HG03066 (cell line): Measurements from ENCODE around the gene MEGF9.

Experiments used
- ATAC-seq: cut with Tn5 transposase; IDR thresholded peaks from one replicate; pipeline ENCODE4 v1.9.1; 2021; ENCODE audit warnings: low read depth; ENCODE audit not compliant: unreplicated experiment

The MEGF9 gene

GRCh38 chr9:120710110-120710981 lies 3.9 kb downstream of the MEGF9 start:
- no peak for ATAC-seq

DNA sequence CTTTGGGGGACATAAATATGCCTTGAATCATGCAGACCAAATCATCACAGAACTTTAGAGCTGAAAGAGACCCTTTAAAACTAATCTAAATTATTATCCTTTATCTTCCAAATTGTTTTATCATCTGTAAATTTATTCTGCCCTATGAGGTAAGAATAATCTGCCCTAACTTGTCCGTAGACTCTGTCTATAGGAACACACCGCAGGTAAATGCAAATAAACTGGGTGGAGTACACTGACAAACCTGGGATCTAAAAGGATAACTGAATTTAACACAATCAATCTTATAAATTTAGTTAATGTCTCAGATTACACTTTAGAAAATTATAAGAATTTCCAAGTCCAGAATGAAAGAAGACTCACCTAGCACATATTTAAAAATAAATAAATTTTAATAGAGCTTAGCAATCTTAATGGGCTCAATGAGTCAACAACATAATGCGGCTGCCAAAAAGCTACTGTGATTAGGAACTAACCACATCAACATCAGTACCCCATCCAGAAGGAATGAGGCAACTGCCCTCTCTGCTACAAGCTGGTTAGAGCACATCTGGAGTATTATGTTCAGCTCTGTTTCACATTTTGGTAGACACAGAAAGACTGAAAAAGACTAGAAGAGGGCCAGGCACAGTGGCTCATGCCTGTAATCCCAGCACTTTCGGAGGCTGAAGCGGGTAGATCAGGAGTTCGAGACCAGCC lies 5.6 kb downstream of the MEGF9 start:
- no peak for ATAC-seq

DNA sequence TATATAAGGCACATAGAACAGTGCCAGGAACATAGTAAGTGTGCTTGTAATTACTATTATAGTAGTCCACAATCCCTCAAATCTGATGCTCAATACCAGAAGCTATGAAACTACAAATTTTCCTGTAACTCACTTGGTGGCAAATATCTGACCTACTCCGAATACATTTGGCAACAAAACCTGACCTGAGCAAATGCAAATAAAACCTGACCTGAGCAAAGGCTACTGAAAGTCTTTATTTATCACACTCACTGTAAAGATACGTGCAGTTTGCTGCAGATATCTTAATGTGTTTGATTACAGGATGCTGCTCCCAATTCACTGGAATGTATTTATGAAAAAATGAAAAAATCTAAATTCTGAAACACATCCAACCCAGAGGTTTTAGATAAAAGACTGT lies 7.1 kb downstream of the MEGF9 start:
- no peak for ATAC-seq

DNA sequence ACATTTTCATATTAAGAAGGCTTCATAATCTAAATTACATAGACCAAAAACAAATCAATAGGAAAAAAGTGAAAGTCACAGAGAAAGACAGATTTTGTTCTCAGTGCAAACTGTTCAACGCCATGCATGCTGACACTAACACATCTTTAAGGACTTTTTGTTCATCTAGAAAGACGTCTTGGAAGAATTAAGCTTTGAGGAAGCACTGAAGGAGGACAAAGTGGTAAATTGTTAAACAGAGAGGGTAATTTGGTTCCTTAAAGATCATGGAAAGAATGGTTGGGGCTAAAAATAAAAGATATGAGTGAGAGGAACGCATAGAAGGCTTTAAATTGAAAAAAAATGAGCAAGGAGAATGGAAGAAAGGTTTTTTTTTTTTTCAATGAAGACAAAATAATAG lies 9.1 kb downstream of the MEGF9 start:
- no peak for ATAC-seq

- ATAC-seq, result no peak
Observed at GRCh38 chr9:120702075-120702474, 12.2 kb downstream of the MEGF9 start.

- ATAC-seq, result no peak
Observed at GRCh38 chr9:120701248-120701647, 13.0 kb downstream of the MEGF9 start.

DNA sequence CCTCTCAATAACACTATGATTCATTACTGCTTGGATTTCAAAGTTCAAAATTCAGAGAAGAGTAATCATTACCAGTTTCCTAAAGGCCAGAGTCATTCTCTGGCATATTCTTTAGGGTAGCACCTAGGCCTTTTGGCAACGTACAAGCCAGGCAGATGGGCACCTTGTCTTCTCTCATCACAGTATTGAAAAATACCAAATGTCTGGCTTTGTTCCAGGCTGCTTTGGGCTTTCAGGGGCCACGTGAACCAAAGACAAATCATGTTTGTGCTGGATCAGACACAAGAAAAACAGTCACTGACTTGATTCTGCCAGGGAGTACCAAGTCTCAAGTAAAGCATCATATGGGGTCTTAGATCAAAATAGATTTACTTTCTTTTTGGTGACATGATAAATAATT lies 15.5 kb downstream of the MEGF9 start:
- no peak for ATAC-seq

- no peak for ATAC-seq
Observed at GRCh38 chr9:120697448-120697847, 16.8 kb downstream of the MEGF9 start.

- ATAC-seq, result no peak
Observed at GRCh38 chr9:120696551-120697230, 17.6 kb downstream of the MEGF9 start.

- no peak for ATAC-seq
Observed at GRCh38 chr9:120694559-120694958, 19.7 kb downstream of the MEGF9 start.

DNA sequence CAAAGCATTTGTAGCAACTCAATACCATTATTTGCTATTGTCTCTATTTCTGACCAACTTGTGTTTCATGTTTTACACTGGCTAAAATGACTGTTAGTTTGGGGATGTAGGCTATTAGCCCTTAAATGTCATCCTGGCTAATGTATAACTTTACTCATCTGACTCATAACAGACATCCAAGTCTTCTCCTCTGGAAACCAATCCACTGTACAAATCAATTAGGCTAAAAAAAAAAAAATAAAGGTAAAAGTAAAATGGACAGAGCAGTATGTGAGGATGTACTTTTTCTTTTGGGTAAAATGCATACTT lies 20.6 kb downstream of the MEGF9 start:
- ATAC-seq, result peak; percentile 59

GRCh38 chr9:120692901-120693699 lies 21.2 kb downstream of the MEGF9 start:
- no peak for ATAC-seq

DNA sequence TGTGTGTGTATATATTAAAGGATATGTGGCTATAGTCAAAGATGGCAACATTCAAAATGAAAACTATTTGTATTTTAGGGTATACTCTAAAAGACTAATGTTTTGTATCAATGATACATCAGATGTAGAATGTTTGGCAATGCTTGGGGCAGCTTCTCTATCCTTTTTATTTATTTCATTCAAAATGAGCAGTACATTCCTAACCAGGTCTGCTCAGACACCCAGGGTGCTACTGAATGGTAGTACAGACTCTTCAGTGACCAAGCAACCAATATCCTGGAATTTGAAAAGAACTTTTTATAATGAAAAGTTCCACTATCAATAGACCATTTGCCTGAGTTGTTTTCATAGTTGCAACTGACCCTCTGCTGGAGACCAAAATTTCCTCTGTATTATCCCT lies 23.9 kb downstream of the MEGF9 start:
- no peak for ATAC-seq

- ATAC-seq, result no peak
Observed at GRCh38 chr9:120689860-120690259, 24.4 kb downstream of the MEGF9 start.

- no peak for ATAC-seq
Observed at GRCh38 chr9:120688758-120689157, 25.5 kb downstream of the MEGF9 start.

DNA sequence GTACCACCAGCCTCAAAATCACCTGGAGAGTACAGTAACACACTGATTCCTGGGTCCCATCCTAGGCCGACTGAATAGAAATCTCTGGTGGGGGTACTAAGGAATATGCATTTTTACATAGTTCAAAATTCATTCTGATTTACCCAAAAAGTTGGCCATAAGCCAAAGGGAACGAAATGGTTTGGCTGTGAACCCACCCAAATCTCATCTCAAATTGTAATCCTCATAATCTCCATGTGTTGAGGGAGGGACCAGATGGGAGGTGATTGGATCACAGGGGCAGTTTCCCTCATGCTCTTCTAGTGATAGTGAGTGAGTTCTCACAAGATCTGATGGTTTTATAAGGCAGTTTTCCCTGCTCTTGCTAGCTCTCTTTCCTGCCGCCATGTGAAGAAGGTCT lies 31.1 kb downstream of the MEGF9 start:
- ATAC-seq, result no peak

DNA sequence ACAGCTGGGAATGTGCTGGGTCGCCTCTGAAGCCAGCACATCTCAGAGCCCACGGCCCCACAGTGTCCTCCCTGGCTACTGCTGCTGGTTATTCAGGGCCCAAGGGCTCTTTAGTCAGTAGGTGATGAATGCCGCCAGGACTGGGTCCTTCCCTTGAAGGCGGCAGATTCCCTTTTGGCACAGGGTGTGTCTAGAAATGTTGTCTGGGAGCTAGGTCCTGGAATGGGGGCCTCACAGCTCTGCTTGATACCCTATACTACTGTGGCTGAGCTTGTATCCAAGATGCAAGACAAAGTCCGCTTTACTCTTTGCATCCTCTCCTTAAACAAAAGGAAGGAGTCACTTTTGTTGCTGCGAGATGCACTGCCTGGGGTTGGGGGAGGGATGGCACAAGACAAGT lies 33.1 kb downstream of the MEGF9 start:
- no peak for ATAC-seq

GRCh38 chr9:120680579-120680978 lies 33.7 kb downstream of the MEGF9 start:
- no peak for ATAC-seq

DNA sequence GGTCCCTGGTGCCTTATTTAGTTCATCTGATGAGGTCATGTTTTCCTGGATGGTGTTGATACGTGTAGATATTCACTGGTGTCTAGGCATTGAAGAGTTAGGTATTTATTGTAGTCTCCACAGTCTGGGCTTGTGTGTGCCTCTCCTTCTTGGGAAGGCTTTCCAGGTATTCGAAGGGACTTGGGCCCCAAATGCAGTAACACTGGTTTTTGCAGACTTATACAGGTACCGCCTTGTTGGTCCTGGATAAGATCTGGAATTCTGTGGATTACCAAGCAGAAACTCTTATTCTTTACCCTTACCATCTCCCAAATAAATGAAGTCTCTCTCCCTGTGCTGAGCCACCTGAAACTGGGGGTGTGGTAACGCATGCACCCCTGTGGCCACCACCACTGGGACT lies 34.1 kb downstream of the MEGF9 start:
- no peak for ATAC-seq

GRCh38 chr9:120677965-120678364 lies 36.3 kb downstream of the MEGF9 start:
- ATAC-seq, result no peak
